Measurements from ENCODE around the gene CABP7. TPM values are rescaled to one million over a fixed set of nuclear protein-coding genes. Genes with fewer than 3 reads are reported as not detected.
A peak's percentile ranks its signal among the peaks of the same experiment; 100 is the strongest.

The CABP7 gene
- total and polyA plus RNA-seq, 2 of the 8 experiments (the other 6 are each of a cell fraction or from before 2014, with no cell fraction given): 0.20 to 0.36 TPM

DNA sequence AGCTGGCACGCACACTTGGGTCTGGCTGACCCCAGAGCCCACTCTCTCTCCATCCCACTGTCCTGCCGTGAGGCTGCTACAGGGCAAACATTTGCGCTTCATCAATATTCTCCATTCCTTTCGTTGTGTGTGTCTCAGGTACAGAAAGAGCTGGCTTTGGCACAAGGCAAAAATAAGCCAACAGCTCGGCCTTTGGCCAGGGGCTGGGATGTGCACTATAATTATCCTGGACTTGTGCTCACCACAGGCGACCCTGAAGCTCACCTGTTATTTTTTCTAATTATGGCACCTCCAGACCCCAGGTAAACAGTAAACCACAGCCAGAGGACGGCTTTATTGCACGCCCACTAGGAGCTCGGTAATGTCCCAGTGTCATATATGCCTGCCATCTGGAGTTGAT, 36.1 kb downstream of the CABP7 start:
- H3K9ac ChIP-seq (replicated peaks in 1 of 4; ENCODE audit: extremely low read depth in 1 of 4, low read depth in 3 of 4, low read length in 3 of 4): no peak overlapping the region; a peak in 1 of 7 replicates
- H4K20me1 ChIP-seq (replicated peaks in 1 of 2; ENCODE audit: control insufficient read depth in 1 of 2, insufficient read depth in 2 of 2, low read length in 2 of 2): peaks cover 0 to 1% of the 10 kb centered on the region in 2 experiments
- H3K14ac ChIP-seq (ENCODE audit: insufficient read length): no peak overlapping the region
- H3K9me3 ChIP-seq (ENCODE audit: insufficient read depth in 2 of 2, low read depth in 1 of 2, low read length in 1 of 2): no peaks in the 10 kb centered on the region
- no peak overlapping the region for H4K91ac ChIP-seq (replicated peaks; ENCODE audit: insufficient read length, low read length)
- no peak for FAIRE-seq
- no peak overlapping the region for H3K56ac ChIP-seq (replicated peaks; ENCODE audit: insufficient read length, low read depth, low read length)
- no peaks in the 10 kb centered on the region for H3K79me1 ChIP-seq (ENCODE audit: low read depth, low read length)
- no peak overlapping the region for H3K4me3 ChIP-seq (ENCODE audit: extremely low read depth in 1 of 4, insufficient read depth in 2 of 4, low read depth in 3 of 4, low read length in 4 of 4)
- H2AFZ ChIP-seq (ENCODE audit: low read length): no peak overlapping the region
- no peak overlapping the region for H2BK120ac ChIP-seq (replicated peaks; ENCODE audit: low read depth, low read length)
- H3K23me2 ChIP-seq (ENCODE audit: low read depth, low read length): no peaks in the 10 kb centered on the region
- ChIA-PET CTCF (ENCODE audit: partially characterized antibody) (interaction anchor here (0.7 to 1.5 kb wide), 3 partner anchors 17 to 224 kb away, joined by 3 to 4 read pairs (median 4); no protein-coding TSS in a partner anchor), POLR2A (ENCODE audit: partially characterized antibody) (no interaction called here)
- no peak overlapping the region for H3K27ac ChIP-seq (ENCODE audit: low read depth, low read length)
- H2BK12ac ChIP-seq (ENCODE audit: low read depth, low read length): 0 out of 2 replicates have a peak overlapping the region, but pooled peaks have one; percentile 27
- H2AK5ac ChIP-seq (ENCODE audit: low read depth, low read length): no peak overlapping the region
- H4K8ac ChIP-seq (ENCODE audit: extremely low read depth, insufficient read depth, low read length): no peak overlapping the region
- 93% methylated on average over 9 of the region's 9 CpGs; no CpG with 5 or more reads in 1 of the 2 experiments for WGBS, 2 experiments (ENCODE audit: extremely low coverage in 1 of 2, insufficient coverage in 1 of 2, insufficient read length in 1 of 2, insufficient replicate concordance in 2 of 2, low coverage in 1 of 2, low lambda C conversion rate in 2 of 2, missing lambda C conversion rate in 1 of 2)
- no peak for DNase-seq (ENCODE audit: low read depth in 1 of 2, low spot score in 2 of 2)
- H3K23ac ChIP-seq (ENCODE audit: insufficient read length): no peak overlapping the region
- H2BK15ac ChIP-seq (ENCODE audit: low read length): no peak overlapping the region
- H3K4ac ChIP-seq (replicated peaks; ENCODE audit: insufficient read length, low read depth, low read length): no peak overlapping the region
- H3K27me3 ChIP-seq (replicated peaks in 1 of 4; ENCODE audit: control insufficient read depth in 3 of 4, extremely low read depth in 1 of 4, insufficient read depth in 3 of 4, low read length in 3 of 4): no peaks in the 10 kb centered on the region
- no peak overlapping the region for H2BK20ac ChIP-seq (ENCODE audit: low read length)
- peaks cover 0 to 2% (median 0%) of the 10 kb centered on the region in 4 experiments; a peak in 2 of 7 replicates for H3K4me1 ChIP-seq (replicated peaks in 1 of 4; ENCODE audit: control insufficient read depth in 3 of 4, insufficient read depth in 4 of 4, low read length in 3 of 4)
- no peak overlapping the region for H2BK5ac ChIP-seq (ENCODE audit: low read depth, low read length)
- no peaks in the 10 kb centered on the region for H3K79me2 ChIP-seq (ENCODE audit: control insufficient read depth in 1 of 2, insufficient read depth in 2 of 2, low read length in 2 of 2)
- no peak overlapping the region for H3K18ac ChIP-seq (ENCODE audit: extremely low read depth, low read length)
- no peak overlapping the region for H4K5ac ChIP-seq (ENCODE audit: insufficient read length, low read depth, low read length)
- no peaks in the 10 kb centered on the region for H3K36me3 ChIP-seq (ENCODE audit: control insufficient read depth in 2 of 4, insufficient read depth in 4 of 4, low read length in 3 of 4)
- no peak overlapping the region for H3K4me2 ChIP-seq (ENCODE audit: insufficient read depth in 1 of 2, low read depth in 2 of 2, low read length in 2 of 2)
- TF ChIP-seq NRF1 (IDR thresholded peaks at IDR 0.05; ENCODE audit: low read depth, low read length): no peak
- no peak for TF ChIP-seq JUN (IDR thresholded peaks at IDR 0.05; ENCODE audit: low read depth, low read length)
- no peak for TF ChIP-seq GTF2F1 (IDR thresholded peaks at IDR 0.05; ENCODE audit: borderline replicate concordance, low read depth, low read length)
- TF ChIP-seq SUZ12 (IDR thresholded peaks at IDR 0.05; ENCODE audit: low read length): no peak
- no peak for TF ChIP-seq SIN3A (conservative IDR thresholded peaks at IDR 0.05 in 1 of 2, IDR thresholded peaks at IDR 0.05 in 1 of 2; ENCODE audit: low read depth in 1 of 2, low read length in 2 of 2)
- TF ChIP-seq CTBP2 (IDR thresholded peaks at IDR 0.05; ENCODE audit: borderline replicate concordance, insufficient read depth, insufficient read length, low read length): no peak
- TF ChIP-seq POU5F1 (IDR thresholded peaks at IDR 0.05; ENCODE audit: low read depth, low read length): no peak
- no peak for TF ChIP-seq CREB1 (IDR thresholded peaks at IDR 0.05)
- no peak for TF ChIP-seq HDAC2 (IDR thresholded peaks at IDR 0.05; ENCODE audit: borderline replicate concordance in 1 of 2, low read depth in 2 of 2, low read length in 2 of 2)
- no peak for TF ChIP-seq EGR1 (IDR thresholded peaks at IDR 0.05; ENCODE audit: borderline replicate concordance, low read depth, low read length)
- no peak for TF ChIP-seq ASH2L (IDR thresholded peaks at IDR 0.05; ENCODE audit: low read length)
- TF ChIP-seq, protein P1, sequence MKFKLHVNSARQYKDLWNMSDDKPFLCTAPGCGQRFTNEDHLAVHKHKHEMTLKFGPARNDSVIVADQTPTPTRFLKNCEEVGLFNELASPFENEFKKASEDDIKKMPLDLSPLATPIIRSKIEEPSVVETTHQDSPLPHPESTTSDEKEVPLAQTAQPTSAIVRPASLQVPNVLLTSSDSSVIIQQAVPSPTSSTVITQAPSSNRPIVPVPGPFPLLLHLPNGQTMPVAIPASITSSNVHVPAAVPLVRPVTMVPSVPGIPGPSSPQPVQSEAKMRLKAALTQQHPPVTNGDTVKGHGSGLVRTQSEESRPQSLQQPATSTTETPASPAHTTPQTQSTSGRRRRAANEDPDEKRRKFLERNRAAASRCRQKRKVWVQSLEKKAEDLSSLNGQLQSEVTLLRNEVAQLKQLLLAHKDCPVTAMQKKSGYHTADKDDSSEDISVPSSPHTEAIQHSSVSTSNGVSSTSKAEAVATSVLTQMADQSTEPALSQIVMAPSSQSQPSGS (IDR thresholded peaks at IDR 0.05; ENCODE audit: low read length): no peak

All from H1 (cell line).